HG03565 (cell line): ENCODE data around the gene IFT122.
"Not testable (repeated sequence)": the region's sequence is repeated elsewhere in the genome, so short reads cannot be mapped to it uniquely, and the experiment has no call there.

Source experiments
- ATAC-seq: cut with Tn5 transposase; IDR thresholded peaks from one replicate; pipeline ENCODE4 v1.9.1; 2021; ENCODE audit warnings: mild to moderate bottlenecking, moderate library complexity; ENCODE audit not compliant: unreplicated experiment

Gene IFT122

DNA sequence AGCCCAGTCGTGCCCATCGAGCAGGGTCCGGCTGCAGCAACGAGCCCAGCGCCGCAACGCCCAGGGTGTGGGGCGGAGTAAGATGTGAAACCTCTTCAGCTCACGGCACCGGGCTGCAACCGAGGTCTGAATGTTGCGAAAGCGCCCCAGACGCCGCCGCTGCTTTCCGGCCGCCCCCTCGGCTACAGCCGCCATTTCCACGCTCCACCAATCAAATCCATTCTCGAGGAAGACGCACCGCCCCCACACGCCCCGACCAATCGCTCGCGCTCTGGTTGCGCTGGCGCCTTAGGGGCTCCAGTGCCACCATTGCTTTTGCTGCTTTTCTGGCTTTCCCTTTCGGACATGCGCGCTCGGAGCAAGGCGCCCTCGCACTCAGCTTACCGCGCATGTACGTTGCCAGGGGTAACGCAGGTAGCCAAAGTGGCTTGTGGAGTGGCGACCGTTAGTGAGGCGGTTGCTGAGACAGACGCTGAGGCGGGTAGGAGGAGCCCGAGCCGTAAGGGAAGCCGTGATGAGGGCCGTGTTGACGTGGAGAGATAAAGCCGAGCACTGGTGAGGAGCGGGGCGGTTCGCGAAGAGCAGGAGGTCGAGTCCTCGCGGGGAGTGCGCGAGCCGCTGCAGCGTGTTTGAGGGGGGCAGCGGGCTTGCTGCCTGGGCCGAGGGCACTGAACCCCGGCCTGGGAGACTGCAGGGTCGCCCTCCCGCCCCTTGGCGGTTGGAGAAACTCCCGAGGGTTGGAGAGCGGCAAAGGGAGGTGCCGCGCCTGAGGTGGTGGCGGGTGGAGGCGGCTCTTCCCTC lies at the start of gene IFT122, which contains the start of gene MBD4:
TSS of gene IFT122 (plus strand) at position 408 of the 801 bp plus-strand sequence. CDS start at position 515, 107 bp downstream.
TSS of gene MBD4 (minus strand) at position 132 of the 801 bp plus-strand sequence. CDS start at position 17, 115 bp downstream.
- peak; percentile 85 for ATAC-seq

- not testable (repeated sequence) for ATAC-seq
These were observed 48.4 kb upstream of the IFT122 start for GRCh38 chr3:129391583-129391982.

DNA sequence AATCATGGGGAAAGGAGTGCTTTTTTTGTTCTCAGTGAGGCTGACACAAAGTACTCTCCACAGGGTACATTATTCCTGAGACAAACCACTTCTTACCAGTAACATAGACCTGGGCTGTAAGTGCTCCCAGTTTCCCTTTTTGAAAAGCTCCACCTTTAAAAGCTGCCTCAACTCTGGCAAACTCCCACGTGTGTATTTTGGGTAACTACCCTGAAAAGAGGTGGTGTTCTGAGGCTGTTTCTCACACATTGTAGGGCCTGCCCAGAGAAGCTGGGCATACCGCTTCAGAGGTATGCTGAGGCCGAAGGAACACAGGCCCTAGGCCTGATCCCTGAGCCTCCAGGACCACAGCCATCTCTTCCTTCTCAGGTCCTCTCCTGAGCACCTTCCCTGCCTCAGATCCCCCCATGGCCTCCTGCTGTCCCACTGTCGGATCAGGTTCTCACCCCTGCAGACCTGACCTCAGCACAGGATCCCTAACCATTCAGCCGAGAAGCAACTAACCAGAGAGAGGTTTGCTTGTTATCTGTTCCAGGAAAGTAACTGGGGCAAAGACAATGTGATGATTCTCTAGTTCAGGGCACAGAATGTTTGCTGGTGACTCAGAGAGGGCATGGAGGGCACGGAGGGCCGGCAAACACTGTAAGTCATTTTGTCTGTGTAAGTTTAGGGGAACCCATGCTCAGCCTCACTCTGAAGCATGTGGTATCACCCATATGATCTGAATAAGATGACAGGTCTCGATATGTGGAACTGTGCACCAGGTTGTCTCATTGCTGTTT lies 47.7 kb upstream of the IFT122 start:
- ATAC-seq, result not testable (repeated sequence)

DNA sequence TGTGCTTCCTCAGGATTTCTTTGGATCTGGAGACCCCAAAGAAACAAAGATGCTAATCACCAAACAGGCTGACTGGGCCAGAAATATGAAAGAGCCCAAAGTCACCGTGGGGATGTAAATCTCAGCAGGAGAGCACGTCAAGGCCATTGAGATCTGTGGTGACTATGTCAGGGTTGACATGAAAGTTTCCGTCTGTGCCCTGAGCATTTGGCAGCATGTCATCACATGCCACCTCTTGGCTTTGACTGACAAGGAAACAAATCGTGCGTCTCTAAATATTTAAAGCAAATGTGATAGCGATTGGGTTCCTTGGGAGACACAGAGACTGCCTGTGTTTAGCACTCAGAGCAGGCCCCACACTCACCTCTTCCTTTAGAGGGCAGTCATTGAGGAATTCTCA lies 46.8 kb upstream of the IFT122 start:
- ATAC-seq, result no peak

GRCh38 chr3:129393760-129394564 lies 46.1 kb upstream of the IFT122 start:
- not testable (repeated sequence) for ATAC-seq

- ATAC-seq, result no peak
These were observed 41.2 kb upstream of the IFT122 start for GRCh38 chr3:129398803-129399144.

DNA sequence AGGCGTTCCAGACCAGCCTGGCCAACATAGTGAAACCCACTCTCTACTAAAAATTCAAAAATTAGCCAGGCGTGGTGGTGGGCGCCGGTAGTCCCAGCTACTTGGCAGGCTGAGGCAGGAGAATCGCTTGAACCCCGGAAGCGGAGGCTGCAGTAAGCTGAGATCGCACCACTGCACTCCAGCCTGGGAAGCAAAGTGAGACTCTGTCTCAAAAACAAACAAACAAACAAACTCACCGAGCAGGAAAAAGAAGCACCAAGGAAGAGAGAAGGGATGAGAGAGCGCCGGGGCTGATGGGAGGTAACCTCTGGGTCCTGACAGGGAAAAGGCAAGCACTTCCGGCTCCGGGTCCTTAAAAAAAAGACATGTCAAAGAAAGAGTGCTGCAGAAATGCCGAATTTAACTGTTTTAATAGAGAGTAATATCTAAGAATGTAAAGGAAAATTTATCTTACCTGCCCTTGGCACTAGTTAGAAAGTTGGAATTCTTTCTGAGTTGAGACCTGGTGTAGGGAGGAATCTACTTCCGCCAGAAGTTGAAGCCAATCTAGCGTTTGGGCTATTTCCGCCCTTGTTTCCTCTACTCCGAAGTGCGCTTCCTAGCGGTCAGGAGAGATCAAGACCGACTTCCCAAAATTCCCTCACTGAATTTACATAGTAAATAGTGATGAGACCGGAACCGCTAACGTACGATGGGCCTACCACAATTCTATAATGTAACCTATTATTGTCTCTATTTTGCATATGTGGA lies 40.7 kb upstream of the IFT122 start:
- peak; percentile 85 for ATAC-seq

GRCh38 chr3:129399895-129400357 lies 40.1 kb upstream of the IFT122 start:
- ATAC-seq, result no peak

DNA sequence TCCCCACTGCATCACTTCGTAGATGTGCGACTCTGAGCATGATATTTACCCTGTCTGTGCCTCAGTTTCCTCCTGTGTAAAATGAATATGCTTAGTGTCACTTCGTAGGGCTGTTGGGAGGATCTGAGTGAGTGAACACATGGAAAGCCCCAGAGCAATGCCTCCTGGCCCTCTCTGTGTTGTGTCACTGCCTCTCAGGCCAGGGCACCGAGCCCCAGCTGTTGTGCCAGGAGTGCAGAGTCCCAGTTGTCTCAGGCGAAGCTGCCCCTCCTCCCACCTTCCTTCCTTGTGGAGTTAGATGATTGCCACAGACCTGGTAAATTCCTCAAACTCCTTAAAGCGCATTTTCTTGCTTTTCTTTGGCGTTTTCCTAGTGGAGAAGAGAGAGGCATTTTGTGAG lies 37.8 kb upstream of the IFT122 start:
- ATAC-seq, result no peak

DNA sequence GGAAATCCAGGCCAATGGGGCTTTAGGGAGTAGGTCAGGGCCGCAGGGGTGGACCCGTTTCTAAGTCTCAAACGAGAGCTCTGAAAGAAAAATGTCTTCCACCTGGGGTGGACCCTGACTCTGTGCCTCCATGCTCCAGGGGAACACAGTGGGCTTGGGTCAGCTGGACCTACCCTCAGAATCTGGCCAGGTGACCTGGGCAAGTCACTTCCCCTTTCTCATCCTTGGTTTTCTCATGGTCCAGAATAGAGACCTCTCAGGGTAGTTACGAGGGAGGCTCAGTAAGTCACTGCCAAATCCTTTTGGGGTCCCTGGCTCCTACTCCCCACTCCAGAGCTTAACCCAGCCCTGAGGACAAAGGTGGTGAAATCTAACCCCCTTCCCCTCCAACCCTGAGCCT lies 37.4 kb upstream of the IFT122 start:
- ATAC-seq, result no peak

- ATAC-seq, result no peak
These were observed 36.6 kb upstream of the IFT122 start for GRCh38 chr3:129403450-129403849.

DNA sequence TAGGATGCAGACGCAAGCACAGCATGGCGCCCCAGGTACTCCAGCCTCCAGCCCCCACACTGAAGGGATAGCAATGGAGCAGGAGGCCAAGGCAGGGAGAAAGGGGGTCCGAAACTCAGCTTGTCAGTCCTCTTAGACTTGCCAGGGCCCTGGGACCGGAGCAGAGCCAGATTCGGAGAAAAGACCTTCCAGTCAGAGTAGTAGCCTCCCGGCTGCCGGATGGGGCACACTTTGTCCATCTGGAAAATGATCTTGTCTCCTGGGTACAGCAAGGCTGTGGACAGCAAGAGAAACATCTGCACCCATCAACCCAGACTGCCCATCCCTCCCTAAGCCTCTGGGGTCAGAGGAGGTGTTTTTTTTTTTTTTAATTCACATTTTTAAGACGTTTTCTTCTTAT lies 35.9 kb upstream of the IFT122 start:
- ATAC-seq, result no peak

GRCh38 chr3:129404610-129405009 lies 35.4 kb upstream of the IFT122 start:
- ATAC-seq, result no peak

DNA sequence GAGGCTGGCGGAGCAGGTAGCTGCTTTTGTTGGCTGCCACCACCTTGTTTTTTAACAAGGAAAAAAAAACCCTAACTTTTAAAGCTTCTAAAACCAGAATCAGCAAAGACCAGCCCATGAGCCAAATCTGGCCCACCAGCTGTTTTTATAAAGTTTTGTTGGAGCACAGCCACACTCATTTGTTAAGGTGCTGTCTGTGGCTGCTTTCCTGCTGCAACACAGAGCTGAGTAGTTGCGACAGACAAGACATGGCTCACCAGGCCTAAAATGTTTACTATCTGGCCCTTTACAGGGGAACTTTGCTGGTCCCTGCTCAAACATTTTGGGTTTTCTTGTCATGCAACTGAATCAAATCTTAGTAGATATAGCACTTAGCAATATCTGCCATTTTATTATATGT lies 30.5 kb upstream of the IFT122 start:
- ATAC-seq, result no peak

- ATAC-seq, result no peak
These were observed 29.1 kb upstream of the IFT122 start for GRCh38 chr3:129410971-129411370.

- ATAC-seq, result no peak
These were observed 27.4 kb upstream of the IFT122 start for GRCh38 chr3:129412542-129413198.

DNA sequence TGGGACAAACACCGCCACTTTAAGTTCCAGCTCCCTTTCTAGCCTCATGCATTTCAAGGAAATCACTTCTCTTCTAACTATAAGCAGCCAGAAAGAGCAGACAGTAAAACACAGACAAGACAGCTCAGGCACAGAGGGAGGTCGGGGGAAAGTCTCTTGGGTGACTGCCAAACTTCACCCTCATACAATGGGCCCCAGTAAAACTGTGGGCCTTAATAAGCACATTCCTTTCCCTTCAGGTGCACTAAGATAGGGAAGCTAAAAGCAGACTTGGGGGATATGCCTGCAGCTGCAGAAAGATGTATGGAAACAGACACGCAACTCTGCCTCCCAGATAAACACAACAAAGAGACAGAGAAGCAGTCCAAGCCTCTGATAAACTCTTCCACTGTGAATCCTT lies 26.8 kb upstream of the IFT122 start:
- not testable (repeated sequence) for ATAC-seq

- ATAC-seq, result peak; percentile 81
These were observed 26.1 kb upstream of the IFT122 start for GRCh38 chr3:129413687-129414506.

DNA sequence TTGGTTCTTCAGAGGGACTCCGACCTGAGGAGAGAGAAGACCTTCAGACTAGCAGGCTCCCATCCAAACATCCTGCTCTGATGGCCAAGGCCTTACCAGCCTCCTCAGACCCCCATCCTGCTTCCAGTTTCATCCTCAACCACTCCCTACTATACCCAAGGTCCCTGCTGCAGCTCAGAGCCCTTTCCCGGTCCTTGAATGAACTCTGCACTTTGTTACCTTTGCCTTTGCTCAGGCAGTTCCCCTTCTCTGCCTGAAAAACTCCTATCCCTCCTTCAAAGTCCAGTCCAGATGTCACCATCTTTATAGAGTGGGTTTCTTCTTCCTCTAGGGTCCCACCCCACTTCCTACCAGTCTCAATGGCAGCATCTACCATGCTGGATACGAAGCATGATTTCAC lies 24.6 kb upstream of the IFT122 start:
- ATAC-seq, result no peak
